Body of pancreas (tissue), 4 donors: ENCODE data around the gene PTPN14.

Source experiments
- POLR2A ChIP-seq, 3 donors: fragments of 450-650 bp; IDR thresholded peaks; one replicate each; pipeline ENCODE4 v1.6.1; 2016; ENCODE audit warnings: antibody characterized with exemption in 3 of 3, mild to moderate bottlenecking in 2 of 3
- TF ChIP-seq, protein P1 (sequence below), 7 experiments: fragments of 450-650 bp in 4 of 7; fragments of 200-600 bp in 3 of 7; sonication (generic) in 3 of 7; IDR thresholded peaks; one replicate each; pipeline ENCODE4 v1.5.1; 2016 to 2019; ENCODE audit warnings: antibody characterized with exemption in 7 of 7

DNA sequence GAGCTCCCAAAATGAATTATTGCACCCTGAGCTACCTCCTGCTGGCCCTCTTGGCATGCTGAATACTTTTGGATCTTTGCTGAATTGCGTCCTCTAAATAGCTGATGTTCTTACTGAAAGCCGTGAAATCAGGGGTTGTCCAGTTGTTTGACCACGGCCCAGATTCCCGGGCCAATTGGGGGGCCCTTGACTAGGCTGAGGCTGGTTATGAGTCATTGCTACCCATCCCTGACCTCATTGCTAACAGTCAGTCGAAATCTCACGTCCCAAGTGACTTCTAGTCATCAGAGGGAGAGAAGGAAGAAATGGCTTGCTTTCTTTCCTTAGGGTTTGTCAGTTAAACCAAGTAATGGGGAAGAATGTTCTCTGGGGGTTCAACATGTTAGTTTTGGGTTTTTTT, 233.0 kb downstream of the PTPN14 start:
- TF ChIP-seq, protein P1, sequence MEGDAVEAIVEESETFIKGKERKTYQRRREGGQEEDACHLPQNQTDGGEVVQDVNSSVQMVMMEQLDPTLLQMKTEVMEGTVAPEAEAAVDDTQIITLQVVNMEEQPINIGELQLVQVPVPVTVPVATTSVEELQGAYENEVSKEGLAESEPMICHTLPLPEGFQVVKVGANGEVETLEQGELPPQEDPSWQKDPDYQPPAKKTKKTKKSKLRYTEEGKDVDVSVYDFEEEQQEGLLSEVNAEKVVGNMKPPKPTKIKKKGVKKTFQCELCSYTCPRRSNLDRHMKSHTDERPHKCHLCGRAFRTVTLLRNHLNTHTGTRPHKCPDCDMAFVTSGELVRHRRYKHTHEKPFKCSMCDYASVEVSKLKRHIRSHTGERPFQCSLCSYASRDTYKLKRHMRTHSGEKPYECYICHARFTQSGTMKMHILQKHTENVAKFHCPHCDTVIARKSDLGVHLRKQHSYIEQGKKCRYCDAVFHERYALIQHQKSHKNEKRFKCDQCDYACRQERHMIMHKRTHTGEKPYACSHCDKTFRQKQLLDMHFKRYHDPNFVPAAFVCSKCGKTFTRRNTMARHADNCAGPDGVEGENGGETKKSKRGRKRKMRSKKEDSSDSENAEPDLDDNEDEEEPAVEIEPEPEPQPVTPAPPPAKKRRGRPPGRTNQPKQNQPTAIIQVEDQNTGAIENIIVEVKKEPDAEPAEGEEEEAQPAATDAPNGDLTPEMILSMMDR (IDR thresholded peaks at IDR 0.05) = no peak
- no peak for TF ChIP-seq POLR2A (IDR thresholded peaks at IDR 0.05)
